KOPT-K1 (cell line): ENCODE measurements around the gene DKK1.

Experiments
- H3K27ac ChIP-seq: fragments of 200-600 bp; sonication (generic); 2 replicates; pipeline ENCODE4 v1.5.1; 2016; ENCODE audit warnings: antibody characterized with exemption, mild to moderate bottlenecking, low read depth, low read length; ENCODE audit not compliant: poor library complexity, severe bottlenecking
- H3K36me3 ChIP-seq: fragments of 200-600 bp; sonication (generic); 2 replicates; pipeline ENCODE4 v1.5.1; 2017; ENCODE audit warnings: antibody characterized with exemption, mild to moderate bottlenecking, low read length, moderate library complexity; ENCODE audit not compliant: insufficient read depth
- H3K9me3 ChIP-seq: fragments of 200-600 bp; sonication (generic); 2 replicates; pipeline ENCODE4 v1.5.1; 2017; ENCODE audit warnings: antibody characterized with exemption, low read length, mild to moderate bottlenecking; ENCODE audit not compliant: insufficient read depth, poor library complexity, severe bottlenecking

The DKK1 gene

GRCh38 chr10:52313933-52314821, at the start of gene DKK1:
TSS of gene DKK1 (plus strand) at chr10:52314281. CDS start at chr10:52314435, 154 bp downstream.
- Histone ChIP-seq H3K9me3 (no peaks in the 10 kb centered on the region), H3K27ac (no peak within 1 kb of the TSS), H3K36me3 (no peaks in the 10 kb centered on the region)

DNA sequence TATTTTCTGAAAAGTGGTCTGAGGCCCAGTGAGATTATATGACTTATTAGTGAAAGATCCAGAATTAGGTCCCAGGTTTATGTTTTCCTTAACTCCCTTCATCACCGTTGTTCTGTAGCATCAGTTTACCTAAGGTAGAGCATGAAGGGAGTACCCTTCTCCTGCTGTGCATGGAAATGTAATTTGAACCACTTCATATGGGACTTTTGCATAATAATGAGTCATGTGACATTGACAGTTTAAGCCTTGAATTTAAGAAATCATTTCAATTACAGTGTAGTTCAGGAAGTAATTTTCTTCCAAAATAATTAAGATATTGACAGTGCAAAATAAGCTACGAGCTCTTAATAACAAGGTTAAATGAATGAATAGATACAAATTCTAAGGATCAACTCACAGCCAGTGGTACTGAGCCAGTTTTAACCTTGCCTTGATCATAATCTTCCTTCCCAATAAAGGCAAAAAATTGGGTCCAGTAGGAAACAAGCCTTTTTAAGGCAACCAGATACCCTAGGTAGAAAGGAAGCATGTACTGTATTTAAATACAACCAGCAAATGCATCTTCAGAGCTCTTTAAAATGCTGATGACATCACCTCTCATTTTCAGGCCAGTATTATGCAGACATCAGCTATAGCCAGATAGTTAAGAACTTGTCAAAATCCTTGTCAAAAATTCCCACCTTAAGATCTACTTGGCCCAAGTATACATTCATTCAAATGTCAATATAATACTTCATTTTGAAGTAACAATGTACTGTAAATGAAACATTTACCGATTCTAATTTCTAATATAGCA, 48.8 kb upstream of the DKK1 start:
- Histone ChIP-seq H3K9me3 (no peaks in the 10 kb centered on the region), H3K36me3 (no peaks in the 10 kb centered on the region), H3K27ac (no peak overlapping the region)

DNA sequence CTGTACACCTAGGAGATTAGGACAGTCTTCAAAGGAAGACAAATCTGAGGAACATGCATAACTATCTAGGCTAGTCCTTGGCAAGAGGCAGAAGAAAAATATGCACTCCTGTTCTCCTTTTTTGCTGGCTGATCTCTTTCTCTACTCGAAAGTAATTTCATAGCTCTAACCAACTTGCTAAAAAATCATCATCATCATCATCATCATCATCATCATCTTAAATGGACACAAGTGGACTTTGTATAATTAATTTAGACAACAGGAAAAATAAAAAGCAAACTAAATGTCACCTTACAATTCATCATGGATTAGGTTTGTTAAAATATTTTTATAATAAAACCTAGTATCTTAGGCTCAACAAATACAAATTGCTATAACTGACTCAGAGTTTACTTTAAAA, 47.2 kb upstream of the DKK1 start:
- H3K27ac ChIP-seq, result no peak overlapping the region
- no peaks in the 10 kb centered on the region for H3K36me3 ChIP-seq
- H3K9me3 ChIP-seq, result no peaks in the 10 kb centered on the region

DNA sequence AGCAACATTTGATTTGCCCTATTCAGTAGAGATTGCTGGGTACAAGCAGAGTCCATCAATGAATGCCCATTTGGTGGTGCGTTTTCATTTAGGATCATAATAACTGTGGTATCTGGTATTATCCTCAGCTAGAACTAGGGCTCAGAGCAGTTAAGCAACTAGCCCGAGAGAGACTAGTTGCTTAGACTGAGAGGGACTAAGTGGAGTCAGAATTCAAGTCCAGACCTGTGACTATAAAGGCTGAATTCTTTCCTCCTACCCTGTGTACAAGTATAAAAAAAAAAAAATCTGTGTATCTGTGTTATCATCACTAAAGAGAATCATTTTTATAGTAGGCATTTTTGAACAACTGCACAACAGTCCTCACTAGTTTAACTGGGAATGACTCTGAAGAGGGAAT, 45.3 kb upstream of the DKK1 start:
- no peaks in the 10 kb centered on the region for H3K36me3 ChIP-seq
- H3K9me3 ChIP-seq, result no peaks in the 10 kb centered on the region
- H3K27ac ChIP-seq, result no peak overlapping the region

- Histone ChIP-seq H3K36me3 (no peaks in the 10 kb centered on the region), H3K27ac (no peak overlapping the region)
These were observed 44.8 kb upstream of the DKK1 start for GRCh38 chr10:52269233-52269632.

DNA sequence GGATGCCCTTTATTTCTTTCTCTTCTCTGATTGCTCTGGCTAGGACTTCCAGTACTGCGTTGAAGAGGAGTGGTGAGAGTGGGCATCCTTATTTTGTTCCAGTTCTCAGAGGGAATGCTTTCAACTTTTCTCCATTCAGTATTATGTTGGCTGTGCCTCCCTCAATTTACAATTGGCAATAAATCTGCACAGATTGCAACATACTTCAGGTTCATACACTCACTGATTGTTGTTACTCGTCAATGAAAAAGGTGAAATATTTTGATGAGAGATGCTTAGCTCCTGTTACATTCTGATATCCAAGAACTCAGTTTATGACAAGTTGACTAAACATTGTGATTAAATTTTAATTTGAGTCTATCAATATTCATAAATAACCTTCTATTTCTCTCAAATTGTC, 37.9 kb upstream of the DKK1 start:
- H3K27ac ChIP-seq, result no peak overlapping the region
- no peaks in the 10 kb centered on the region for H3K36me3 ChIP-seq
- H3K9me3 ChIP-seq, result no peaks in the 10 kb centered on the region

More at GRCh38 chr10:52269233-52269632, 44.8 kb upstream of the DKK1 start:
- H3K9me3 ChIP-seq, result no peaks in the 10 kb centered on the region

- no peak overlapping the region for H3K27ac ChIP-seq
- no peaks in the 10 kb centered on the region for H3K9me3 ChIP-seq
- H3K36me3 ChIP-seq, result no peaks in the 10 kb centered on the region
These were observed 37.1 kb upstream of the DKK1 start for GRCh38 chr10:52276986-52277385.

- Histone ChIP-seq H3K36me3 (no peaks in the 10 kb centered on the region), H3K9me3 (no peaks in the 10 kb centered on the region), H3K27ac (no peak overlapping the region)
These were observed 34.5 kb upstream of the DKK1 start for GRCh38 chr10:52279546-52279945.

DNA sequence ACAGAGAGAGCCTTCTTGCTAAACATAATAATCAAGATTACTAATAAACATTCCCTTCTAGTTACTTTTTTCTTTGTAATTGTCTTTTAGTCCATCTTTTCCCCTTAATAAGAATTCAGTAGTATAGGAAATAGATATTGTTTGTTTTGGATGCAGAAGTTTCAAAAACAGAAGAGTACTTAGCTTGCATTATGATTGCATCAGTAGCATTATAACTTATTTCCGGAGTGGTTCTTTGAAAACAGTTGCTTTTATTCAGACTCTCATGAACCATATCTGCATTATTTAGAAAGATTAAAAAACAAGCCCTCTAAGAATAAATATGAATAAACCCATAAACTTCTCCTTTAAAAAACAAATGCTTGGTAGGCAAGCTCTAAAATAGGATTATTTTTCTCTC, 34.0 kb upstream of the DKK1 start:
- Histone ChIP-seq H3K36me3 (no peaks in the 10 kb centered on the region), H3K27ac (no peak overlapping the region), H3K9me3 (no peaks in the 10 kb centered on the region)

- Histone ChIP-seq H3K27ac (no peak overlapping the region), H3K9me3 (no peaks in the 10 kb centered on the region), H3K36me3 (no peaks in the 10 kb centered on the region)
These were observed 30.9 kb upstream of the DKK1 start for GRCh38 chr10:52283174-52283573.

DNA sequence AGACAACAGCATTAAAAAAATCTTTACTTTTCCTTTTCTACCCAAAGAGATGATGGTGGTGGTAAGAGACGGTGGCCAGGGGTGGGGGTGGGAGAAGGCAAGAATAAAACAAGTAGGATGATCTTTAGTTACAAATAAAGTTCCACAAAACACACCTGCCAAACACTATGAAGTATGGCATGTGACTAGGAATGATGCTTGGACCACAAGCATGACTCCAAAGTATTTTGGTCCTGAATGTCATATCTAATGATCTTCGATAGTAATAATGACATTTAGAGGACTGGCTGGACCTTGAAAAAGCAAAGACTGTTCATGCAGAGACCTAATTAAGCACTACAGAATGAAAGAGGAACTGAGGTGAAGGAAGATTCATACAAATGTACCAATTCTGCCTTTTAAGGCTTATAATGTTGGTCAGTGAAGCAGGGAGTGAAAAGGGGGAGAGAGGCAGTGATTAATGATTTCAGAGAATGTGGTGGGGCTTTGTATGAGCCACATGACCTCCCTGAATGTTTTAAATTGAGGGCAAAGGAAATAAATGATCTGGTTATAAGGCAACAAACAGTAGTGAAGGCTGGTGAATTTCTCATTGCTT, 29.6 kb upstream of the DKK1 start:
- H3K27ac ChIP-seq, result no peak overlapping the region
- no peaks in the 10 kb centered on the region for H3K9me3 ChIP-seq
- H3K36me3 ChIP-seq, result no peaks in the 10 kb centered on the region

DNA sequence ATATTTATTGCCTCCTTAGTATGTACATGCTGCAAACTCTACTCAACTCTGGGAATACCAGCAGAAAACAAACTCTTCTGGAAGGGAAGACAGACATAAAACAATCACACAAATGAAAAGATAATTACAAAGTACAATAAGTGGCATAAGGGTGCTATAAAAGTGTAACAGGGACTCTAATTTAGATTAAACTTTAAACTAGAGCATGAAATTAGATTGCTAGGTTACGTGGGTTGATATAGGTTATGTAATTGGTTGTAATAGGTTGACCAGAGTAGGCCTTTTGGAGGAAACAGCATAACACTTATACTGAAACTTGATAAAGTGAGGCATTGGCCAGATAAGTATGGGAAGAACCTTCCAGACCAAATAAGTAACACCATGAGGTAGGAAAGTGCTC, 26.2 kb upstream of the DKK1 start:
- Histone ChIP-seq H3K36me3 (no peaks in the 10 kb centered on the region), H3K27ac (no peak overlapping the region), H3K9me3 (no peaks in the 10 kb centered on the region)

DNA sequence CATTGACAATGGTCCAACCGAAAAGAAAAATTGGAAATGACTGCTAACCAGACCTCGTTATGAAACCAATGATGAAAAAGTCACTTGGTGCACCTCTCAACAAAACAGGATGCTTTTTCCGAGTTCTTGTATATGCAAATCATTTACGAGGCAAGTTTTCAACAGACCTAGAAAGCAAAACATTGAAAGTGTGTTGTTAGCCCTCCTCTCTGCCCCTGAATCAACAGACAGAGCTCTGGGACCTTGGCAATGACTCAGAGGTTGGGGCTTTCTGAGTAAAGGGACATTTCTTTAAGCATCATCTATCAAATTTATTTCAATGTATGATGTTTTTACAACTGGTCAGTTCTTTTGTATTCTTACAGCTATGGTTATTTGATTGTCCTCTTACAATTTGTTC, 16.3 kb upstream of the DKK1 start:
- H3K36me3 ChIP-seq, result no peaks in the 10 kb centered on the region
- no peak overlapping the region for H3K27ac ChIP-seq
- H3K9me3 ChIP-seq, result no peaks in the 10 kb centered on the region

DNA sequence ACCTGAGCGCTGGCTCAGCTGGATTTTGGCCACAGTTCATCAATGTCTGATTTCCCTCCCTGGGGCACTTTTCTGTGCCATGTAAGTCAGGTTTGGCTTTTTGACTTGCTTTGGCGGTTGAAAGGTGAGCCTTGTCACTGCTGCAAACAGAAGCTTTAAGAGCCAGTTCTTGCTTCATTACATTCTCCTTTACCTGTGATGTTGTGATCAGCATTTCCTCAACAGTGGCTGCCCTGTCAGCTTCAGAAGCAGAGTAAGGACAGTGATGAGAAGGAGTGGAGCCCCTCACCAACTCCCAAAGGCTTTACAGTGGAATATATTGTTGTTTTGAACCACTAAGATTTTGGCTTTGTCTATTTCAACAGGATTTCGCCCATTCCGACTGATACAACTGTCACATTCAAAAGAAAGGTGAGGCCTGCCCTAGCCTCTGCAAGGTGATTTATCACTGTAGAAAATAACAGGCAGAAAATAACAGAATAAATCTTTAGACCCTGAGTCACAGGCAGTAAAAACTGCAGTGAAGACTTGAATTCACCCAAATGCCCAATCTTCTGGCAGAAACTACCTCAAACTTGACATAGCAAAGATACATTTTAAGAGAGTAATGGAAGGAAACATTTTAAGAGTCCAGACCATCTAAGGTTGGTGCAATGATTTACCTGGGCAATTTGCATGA, 13.3 kb upstream of the DKK1 start:
- H3K9me3 ChIP-seq, result no peaks in the 10 kb centered on the region

More for the DNA sequence above, 13.3 kb upstream of the DKK1 start:
- Histone ChIP-seq H3K27ac (no peak overlapping the region), H3K36me3 (no peaks in the 10 kb centered on the region)
